ENCODE results near the gene HCCS. TPM values are rescaled to one million over a fixed set of nuclear protein-coding genes. Genes with fewer than 3 reads are reported as not detected.
A peak's percentile ranks its signal among the peaks of the same experiment; 100 is the strongest.

HCCS gene
- total RNA-seq (10 to 100 TPM in 5 of 7 donors, 1 to 10 TPM in 2; 6.0 to 15.7 (median 14.2) TPM), polyA plus RNA-seq (10 to 100 TPM; 10.4 to 28.2 TPM)
- long read RNA-seq, donor 1, transcript HCCS-202 (7 exons, 1,072 nt), result major isoform, 28 of 30 reads
- long read RNA-seq, donor 1, partial matches to known transcripts, result 0 of 30 reads
- long read RNA-seq, donor 1, other reads (novel, unspliced or antisense), result 0 of 30 reads
- long read RNA-seq, donor 2, transcript HCCS-202 (7 exons, 1,072 nt), result major isoform, 41 of 56 reads
- long read RNA-seq, donor 2, partial matches to known transcripts, result 14 of 56 reads
- long read RNA-seq, donor 2, other reads (novel, unspliced or antisense), result 0 of 56 reads
- long read RNA-seq, donor 3, transcript HCCS-202 (7 exons, 1,072 nt), result major isoform, 10 of 12 reads
- long read RNA-seq, donor 3, partial matches to known transcripts, result 1 of 12 reads
- long read RNA-seq, donor 3, other reads (novel, unspliced or antisense), result 0 of 12 reads

DNA sequence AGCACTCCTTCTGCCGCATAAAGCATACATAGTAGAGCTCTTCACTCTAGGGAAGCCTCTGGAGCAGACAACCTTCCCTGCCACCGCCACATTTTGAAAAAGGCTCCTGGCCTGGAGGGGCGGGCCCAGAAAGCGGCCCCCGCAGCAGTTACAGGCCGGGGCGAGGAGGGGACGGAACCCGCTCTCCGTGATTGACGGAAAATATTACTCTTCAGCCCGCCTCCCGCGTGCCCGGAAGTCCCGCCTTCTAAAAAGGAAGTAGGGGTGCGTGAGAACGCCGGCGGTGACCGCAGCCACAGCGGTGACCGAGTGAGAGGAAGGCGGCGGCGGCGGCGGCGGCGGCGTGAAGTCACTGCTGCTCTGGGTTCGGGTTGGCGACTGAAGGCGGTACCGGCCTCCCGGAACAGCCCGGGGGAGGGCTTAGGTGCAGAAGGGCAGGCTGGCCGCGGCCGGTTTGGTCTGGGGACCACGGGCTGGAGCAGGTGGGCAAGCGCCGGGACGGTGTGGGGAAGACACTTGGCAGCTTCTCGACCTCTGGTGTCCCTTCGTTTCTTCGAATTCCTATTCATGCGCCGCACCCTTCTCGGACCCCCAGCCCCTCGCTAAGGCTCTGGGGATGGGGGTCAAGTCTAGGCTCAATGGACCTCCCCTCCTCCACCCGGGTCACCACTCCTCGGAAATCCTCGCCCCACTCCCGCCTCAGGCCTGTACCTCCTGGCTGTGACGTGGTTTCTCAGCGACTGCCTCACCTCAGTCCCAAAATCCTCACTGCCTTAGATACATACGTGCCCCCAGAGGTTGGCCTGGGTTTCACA lies at the start of gene HCCS:
HCCS (plus strand) TSS at position 296 of the 815 bp plus-strand sequence. CDS start 729 bp downstream, outside the sequence.
- H3K27ac ChIP-seq, result peak within 1 kb of the TSS; percentile 52 to 64
- WGBS, 3 donors, result 30 to 48% (median 43%) methylated on average over 58 of the region's 58 CpGs
- no peaks in the 10 kb centered on the region for H3K9me3 ChIP-seq
- no peaks in the 10 kb centered on the region for H3K4me1 ChIP-seq (ENCODE audit: insufficient read depth)
- intact Hi-C loops (cut with DNase I), result loop anchor here in 1 of 4 donors (5.0 kb wide), 1 partner anchor 489 kb away; the partner anchor contains the start of gene MID1
- TF ChIP-seq, protein P1, sequence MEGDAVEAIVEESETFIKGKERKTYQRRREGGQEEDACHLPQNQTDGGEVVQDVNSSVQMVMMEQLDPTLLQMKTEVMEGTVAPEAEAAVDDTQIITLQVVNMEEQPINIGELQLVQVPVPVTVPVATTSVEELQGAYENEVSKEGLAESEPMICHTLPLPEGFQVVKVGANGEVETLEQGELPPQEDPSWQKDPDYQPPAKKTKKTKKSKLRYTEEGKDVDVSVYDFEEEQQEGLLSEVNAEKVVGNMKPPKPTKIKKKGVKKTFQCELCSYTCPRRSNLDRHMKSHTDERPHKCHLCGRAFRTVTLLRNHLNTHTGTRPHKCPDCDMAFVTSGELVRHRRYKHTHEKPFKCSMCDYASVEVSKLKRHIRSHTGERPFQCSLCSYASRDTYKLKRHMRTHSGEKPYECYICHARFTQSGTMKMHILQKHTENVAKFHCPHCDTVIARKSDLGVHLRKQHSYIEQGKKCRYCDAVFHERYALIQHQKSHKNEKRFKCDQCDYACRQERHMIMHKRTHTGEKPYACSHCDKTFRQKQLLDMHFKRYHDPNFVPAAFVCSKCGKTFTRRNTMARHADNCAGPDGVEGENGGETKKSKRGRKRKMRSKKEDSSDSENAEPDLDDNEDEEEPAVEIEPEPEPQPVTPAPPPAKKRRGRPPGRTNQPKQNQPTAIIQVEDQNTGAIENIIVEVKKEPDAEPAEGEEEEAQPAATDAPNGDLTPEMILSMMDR (IDR thresholded peaks at IDR 0.05), result peak in 1 of 3 donors; percentile 10
- TF ChIP-seq EP300 (IDR thresholded peaks at IDR 0.05), result no peak
- TF ChIP-seq POLR2A (IDR thresholded peaks at IDR 0.05), result peak; percentile 66
- H3K27me3 ChIP-seq, result no peaks in the 10 kb centered on the region
- peak; percentile 74 to 88 (median 83) for DNase-seq
- H3K4me3 ChIP-seq, result peak within 1 kb of the TSS; percentile 64
- no peaks in the 10 kb centered on the region for H3K36me3 ChIP-seq

DNA sequence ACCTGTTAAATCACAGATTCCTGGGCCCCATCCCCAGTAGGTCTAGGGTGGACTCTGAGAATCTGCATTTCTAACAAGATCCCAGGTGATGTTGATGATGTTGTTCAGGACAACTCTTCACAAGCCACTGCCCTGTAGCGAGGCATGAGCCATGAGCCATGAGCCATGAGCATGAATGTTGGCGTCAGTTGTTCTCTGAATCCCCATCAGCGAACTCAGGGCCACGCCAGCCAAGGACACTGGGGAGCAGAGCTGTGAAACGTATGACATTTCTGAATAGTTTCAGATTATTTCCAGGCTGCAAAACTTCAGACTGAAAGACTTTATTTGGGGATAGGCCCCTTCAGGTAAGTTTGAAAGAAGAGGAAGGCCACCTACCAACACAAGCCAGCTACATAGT lies 46.9 kb upstream of the HCCS start:
- TF ChIP-seq, protein P1 (IDR thresholded peaks at IDR 0.05), result no peak
- TF ChIP-seq EP300 (IDR thresholded peaks at IDR 0.05) (no peak), POLR2A (IDR thresholded peaks at IDR 0.05) (no peak)
- H3K4me1 ChIP-seq (ENCODE audit: insufficient read depth), result peaks cover 1% of the 10 kb centered on the region
- no peak for DNase-seq
- intact Hi-C loops (cut with DNase I), result no loop called here
- H3K27me3 ChIP-seq, result no peaks in the 10 kb centered on the region
- WGBS, 3 donors, result 66 to 71% (median 66%) methylated on average over 5 of the region's 5 CpGs
- no peak overlapping the region for H3K4me3 ChIP-seq
- no peaks in the 10 kb centered on the region for H3K36me3 ChIP-seq
- H3K27ac ChIP-seq, result no peak overlapping the region
- H3K9me3 ChIP-seq, result no peaks in the 10 kb centered on the region

DNA sequence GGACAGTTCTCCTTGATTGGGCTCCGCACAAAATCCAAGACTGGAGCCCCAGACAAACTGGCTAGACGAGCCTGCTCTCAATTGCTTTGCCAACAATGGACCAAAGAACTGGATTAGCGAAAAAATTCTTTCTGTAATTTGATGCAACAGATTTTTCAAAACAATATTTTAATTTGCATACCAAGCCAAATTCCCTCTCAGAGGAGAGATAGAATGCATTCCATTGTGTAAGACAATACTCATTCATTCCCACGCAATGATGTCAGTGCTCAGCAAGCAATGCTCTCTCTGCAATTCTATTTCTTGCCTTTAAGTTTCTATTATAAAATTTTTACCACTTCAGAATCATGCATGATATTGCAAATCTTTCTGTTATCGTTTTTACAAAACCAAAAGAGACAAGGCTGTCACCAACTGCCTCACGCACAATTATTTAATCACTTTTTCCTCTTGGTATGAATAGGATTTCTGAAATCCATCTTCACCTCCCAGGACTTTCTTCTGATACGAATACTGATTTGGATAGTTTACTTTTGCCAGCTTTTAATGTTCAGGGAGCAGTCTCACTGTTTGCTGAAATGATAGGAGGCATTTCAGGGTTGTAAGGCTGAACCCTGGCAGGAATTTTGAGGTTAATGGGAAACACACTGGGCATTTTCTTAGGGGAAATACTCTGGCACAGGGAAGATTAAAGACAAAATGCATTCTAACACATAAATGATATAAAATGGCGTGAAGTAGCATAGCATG lies 46.1 kb upstream of the HCCS start:
- no peak overlapping the region for H3K4me3 ChIP-seq
- peaks cover 1% of the 10 kb centered on the region for H3K4me1 ChIP-seq (ENCODE audit: insufficient read depth)
- TF ChIP-seq POLR2A (IDR thresholded peaks at IDR 0.05), result no peak
- TF ChIP-seq, protein P1 (IDR thresholded peaks at IDR 0.05), result no peak
- TF ChIP-seq EP300 (IDR thresholded peaks at IDR 0.05), result no peak
- WGBS, 3 donors, result 28 to 36% (median 36%) methylated on average over 8 of the region's 8 CpGs
- H3K27me3 ChIP-seq, result no peaks in the 10 kb centered on the region
- H3K27ac ChIP-seq, result no peak overlapping the region
- no peaks in the 10 kb centered on the region for H3K36me3 ChIP-seq
- H3K9me3 ChIP-seq, result no peaks in the 10 kb centered on the region
- DNase-seq, result no peak
- intact Hi-C loops (cut with DNase I), result no loop called here

DNA sequence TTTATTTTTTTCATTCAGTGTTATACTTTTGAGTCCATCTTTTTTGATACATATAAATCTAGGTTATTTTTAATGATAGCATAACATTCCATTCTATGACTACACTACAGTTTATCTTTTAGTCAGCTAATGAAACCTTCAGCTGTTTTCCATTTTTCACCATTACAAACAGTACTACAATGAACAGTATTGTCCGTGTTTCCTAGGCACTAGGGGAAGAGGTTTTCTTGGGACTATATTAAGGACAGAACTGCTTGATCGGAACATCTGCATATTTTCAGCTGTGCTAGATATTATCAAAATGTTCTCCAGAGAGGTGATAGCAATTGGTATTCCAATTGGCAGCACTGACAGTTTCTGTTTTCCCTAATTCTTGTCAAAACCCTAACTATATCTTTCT lies 44.3 kb upstream of the HCCS start:
- Histone ChIP-seq H3K27ac (no peak overlapping the region), H3K36me3 (no peaks in the 10 kb centered on the region), H3K4me3 (no peak overlapping the region), H3K4me1 (ENCODE audit: insufficient read depth) (peaks cover 1% of the 10 kb centered on the region), H3K9me3 (no peaks in the 10 kb centered on the region), H3K27me3 (no peaks in the 10 kb centered on the region)
- TF ChIP-seq EP300 (IDR thresholded peaks at IDR 0.05), result no peak
- TF ChIP-seq, protein P1 (IDR thresholded peaks at IDR 0.05), result no peak
- TF ChIP-seq POLR2A (IDR thresholded peaks at IDR 0.05), result no peak
- DNase-seq, result no peak
- 58 to 69% (median 68%) methylated on average over 2 of the region's 2 CpGs for WGBS, 3 donors
- intact Hi-C loops (cut with DNase I), result no loop called here

Data from ovary (tissue), 10 donors.